GM13976 (cell line): ENCODE data around the gene CERS6.

Source experiments
- DNase-seq: peaks from one replicate; pipeline ENCODE4 v3.0.0; 2012; ENCODE audit warnings: low spot score
- CTCF ChIP-seq: IDR thresholded peaks from 2 replicates; pipeline ENCODE4 v1.5.1; 2012; ENCODE audit warnings: borderline replicate concordance, mild to moderate bottlenecking; ENCODE audit not compliant: insufficient read depth; ENCODE audit errors: extremely low read depth, missing control alignments, control extremely low read depth
- in situ Hi-C: fragments of 300-500 bp; cut with MboI; formaldehyde crosslinking; loops from one replicate; pipeline ENCODE4 v1.12.0; 2022; ENCODE audit warnings: low sequenced_read_pairs, mixed read lengths, inconsistent platforms; ENCODE audit not compliant: unreplicated experiment

Gene CERS6

GRCh38 chr2:168624028-168624427 is 168.0 kb downstream of the CERS6 start:
- no peak for DNase-seq
- no peak for TF ChIP-seq CTCF
- in situ Hi-C loops: no loop called here

GRCh38 chr2:168626096-168626495 is 170.0 kb downstream of the CERS6 start:
- in situ Hi-C loops: no loop called here
- no peak for DNase-seq
- TF ChIP-seq CTCF: no peak

- in situ Hi-C loops: no loop called here
- TF ChIP-seq CTCF: no peak
- no peak for DNase-seq
Measured at GRCh38 chr2:168626647-168627046, 170.6 kb downstream of the CERS6 start.

GRCh38 chr2:168632709-168633121 is 176.6 kb downstream of the CERS6 start:
- in situ Hi-C loops: no loop called here
- no peak for DNase-seq
- no peak for TF ChIP-seq CTCF

GRCh38 chr2:168633200-168633599 is 177.1 kb downstream of the CERS6 start:
- TF ChIP-seq CTCF: no peak
- no peak for DNase-seq
- in situ Hi-C loops: no loop called here

- TF ChIP-seq CTCF: no peak
- DNase-seq: no peak
- in situ Hi-C loops: no loop called here
Measured at GRCh38 chr2:168633895-168634294, 177.8 kb downstream of the CERS6 start.

GRCh38 chr2:168635065-168635577 is 179.0 kb downstream of the CERS6 start:
- DNase-seq: no peak
- no peak for TF ChIP-seq CTCF
- in situ Hi-C loops: no loop called here
